Measurements from ENCODE around the gene SNU13.

DNA sequence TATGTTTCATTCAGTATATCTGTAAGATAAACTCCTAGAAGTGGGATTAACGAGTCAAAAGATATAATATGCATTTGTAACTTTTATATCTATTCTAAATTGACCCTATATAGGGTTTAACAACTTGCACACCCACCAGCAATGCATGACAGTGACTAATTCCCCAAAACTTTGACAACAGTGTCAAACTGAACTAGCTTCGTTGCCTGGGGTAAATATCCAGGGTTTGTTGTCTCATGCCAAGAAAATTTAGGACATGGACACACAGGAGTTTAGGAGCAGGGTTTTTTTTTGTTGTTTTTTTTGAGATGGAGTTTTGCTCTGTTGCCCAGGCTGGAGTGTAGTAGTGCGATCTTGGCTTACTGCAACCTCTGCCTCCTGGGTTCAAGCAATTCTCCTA is 5.1 kb downstream of the SNU13 start:
- TF ChIP-seq RBAK (tag by site-specific recombination; IDR thresholded peaks at IDR 0.05): no peak
- TF ChIP-seq ZNF26 (tag by site-specific recombination; IDR thresholded peaks at IDR 0.05): no peak
- TF ChIP-seq, protein P1, sequence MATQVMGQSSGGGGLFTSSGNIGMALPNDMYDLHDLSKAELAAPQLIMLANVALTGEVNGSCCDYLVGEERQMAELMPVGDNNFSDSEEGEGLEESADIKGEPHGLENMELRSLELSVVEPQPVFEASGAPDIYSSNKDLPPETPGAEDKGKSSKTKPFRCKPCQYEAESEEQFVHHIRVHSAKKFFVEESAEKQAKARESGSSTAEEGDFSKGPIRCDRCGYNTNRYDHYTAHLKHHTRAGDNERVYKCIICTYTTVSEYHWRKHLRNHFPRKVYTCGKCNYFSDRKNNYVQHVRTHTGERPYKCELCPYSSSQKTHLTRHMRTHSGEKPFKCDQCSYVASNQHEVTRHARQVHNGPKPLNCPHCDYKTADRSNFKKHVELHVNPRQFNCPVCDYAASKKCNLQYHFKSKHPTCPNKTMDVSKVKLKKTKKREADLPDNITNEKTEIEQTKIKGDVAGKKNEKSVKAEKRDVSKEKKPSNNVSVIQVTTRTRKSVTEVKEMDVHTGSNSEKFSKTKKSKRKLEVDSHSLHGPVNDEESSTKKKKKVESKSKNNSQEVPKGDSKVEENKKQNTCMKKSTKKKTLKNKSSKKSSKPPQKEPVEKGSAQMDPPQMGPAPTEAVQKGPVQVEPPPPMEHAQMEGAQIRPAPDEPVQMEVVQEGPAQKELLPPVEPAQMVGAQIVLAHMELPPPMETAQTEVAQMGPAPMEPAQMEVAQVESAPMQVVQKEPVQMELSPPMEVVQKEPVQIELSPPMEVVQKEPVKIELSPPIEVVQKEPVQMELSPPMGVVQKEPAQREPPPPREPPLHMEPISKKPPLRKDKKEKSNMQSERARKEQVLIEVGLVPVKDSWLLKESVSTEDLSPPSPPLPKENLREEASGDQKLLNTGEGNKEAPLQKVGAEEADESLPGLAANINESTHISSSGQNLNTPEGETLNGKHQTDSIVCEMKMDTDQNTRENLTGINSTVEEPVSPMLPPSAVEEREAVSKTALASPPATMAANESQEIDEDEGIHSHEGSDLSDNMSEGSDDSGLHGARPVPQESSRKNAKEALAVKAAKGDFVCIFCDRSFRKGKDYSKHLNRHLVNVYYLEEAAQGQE (tag by site-specific recombination; IDR thresholded peaks at IDR 0.05): no peak
- TF ChIP-seq HOXA7 (CRISPR knock-in tag; IDR thresholded peaks at IDR 0.05; ENCODE audit: borderline replicate concordance): no peak
- TF ChIP-seq MEIS1 (CRISPR knock-in tag; IDR thresholded peaks at IDR 0.05; ENCODE audit: borderline replicate concordance): no peak
- TF ChIP-seq ZNF792 (tag by site-specific recombination; IDR thresholded peaks at IDR 0.05): no peak
- no peak for TF ChIP-seq ZNF311 (tag by site-specific recombination; IDR thresholded peaks at IDR 0.05; ENCODE audit: borderline replicate concordance)
- TF ChIP-seq ZXDB (tag by site-specific recombination; IDR thresholded peaks at IDR 0.05): no peak
- TF ChIP-seq ZNF530 (tag by site-specific recombination; IDR thresholded peaks at IDR 0.05; ENCODE audit: low read depth): no peak
- TF ChIP-seq, protein P2, sequence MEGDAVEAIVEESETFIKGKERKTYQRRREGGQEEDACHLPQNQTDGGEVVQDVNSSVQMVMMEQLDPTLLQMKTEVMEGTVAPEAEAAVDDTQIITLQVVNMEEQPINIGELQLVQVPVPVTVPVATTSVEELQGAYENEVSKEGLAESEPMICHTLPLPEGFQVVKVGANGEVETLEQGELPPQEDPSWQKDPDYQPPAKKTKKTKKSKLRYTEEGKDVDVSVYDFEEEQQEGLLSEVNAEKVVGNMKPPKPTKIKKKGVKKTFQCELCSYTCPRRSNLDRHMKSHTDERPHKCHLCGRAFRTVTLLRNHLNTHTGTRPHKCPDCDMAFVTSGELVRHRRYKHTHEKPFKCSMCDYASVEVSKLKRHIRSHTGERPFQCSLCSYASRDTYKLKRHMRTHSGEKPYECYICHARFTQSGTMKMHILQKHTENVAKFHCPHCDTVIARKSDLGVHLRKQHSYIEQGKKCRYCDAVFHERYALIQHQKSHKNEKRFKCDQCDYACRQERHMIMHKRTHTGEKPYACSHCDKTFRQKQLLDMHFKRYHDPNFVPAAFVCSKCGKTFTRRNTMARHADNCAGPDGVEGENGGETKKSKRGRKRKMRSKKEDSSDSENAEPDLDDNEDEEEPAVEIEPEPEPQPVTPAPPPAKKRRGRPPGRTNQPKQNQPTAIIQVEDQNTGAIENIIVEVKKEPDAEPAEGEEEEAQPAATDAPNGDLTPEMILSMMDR (tag by site-specific recombination; IDR thresholded peaks at IDR 0.05): no peak
